T-helper 1 cell treated with Interleukin-12 subunit alpha and Interleukin-12 subunit beta and Interleukin-4 antibody, amounts not matched to agents 30 μg/mL and 1 μg/mL, for 36 hours (primary cell): ENCODE results near the gene BTBD19.
"Not testable (repeated sequence)": the region's sequence is repeated elsewhere in the genome, so short reads cannot be mapped to it uniquely, and the experiment has no call there.

Experiments
- H3K27ac Mint-ChIP-seq: one replicate; pipeline ENCODE4 v1.8.0; 2021; ENCODE audit warnings: mild to moderate bottlenecking, mixed read lengths
- H3K27me3 Mint-ChIP-seq: one replicate; pipeline ENCODE4 v1.8.0; 2021; ENCODE audit warnings: low read depth, mixed read lengths
- H3K36me3 Mint-ChIP-seq: one replicate; pipeline ENCODE4 v1.8.0; 2021; ENCODE audit warnings: low read depth, mixed read lengths
- H3K4me1 Mint-ChIP-seq: one replicate; pipeline ENCODE4 v1.8.0; 2021; ENCODE audit warnings: low read depth, mixed read lengths
- H3K4me3 Mint-ChIP-seq: one replicate; pipeline ENCODE4 v1.8.0; 2021; ENCODE audit warnings: mild to moderate bottlenecking, moderate library complexity, mixed read lengths
- H3K9me3 Mint-ChIP-seq: one replicate; pipeline ENCODE4 v1.8.0; 2021; ENCODE audit warnings: mixed read lengths

Gene BTBD19

DNA sequence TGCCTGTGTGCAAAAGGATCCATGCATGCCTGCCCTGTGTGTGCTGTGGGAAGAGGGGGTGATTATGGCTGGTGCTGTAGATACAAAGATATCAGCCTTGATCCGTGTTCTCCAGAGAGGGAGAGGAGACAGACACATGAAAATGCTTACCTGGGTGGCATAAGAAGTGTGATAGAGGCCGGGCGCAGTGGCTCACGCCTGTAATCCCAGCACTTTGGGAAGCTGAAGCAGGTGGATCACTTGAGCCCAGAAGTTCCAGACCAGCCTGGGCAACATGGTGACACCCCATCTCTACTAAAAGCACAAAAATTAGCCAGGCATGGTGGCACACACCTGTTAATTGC is 2.4 kb downstream of the BTBD19 start:
- not testable (repeated sequence) for H3K9me3 Mint-ChIP-seq, H3K4me3 Mint-ChIP-seq, H3K27me3 Mint-ChIP-seq
- H3K27ac Mint-ChIP-seq = peak overlapping the region; percentile 99
- H3K36me3 Mint-ChIP-seq = peaks cover 42% of the 10 kb centered on the region
- H3K4me1 Mint-ChIP-seq = peaks cover 66% of the 10 kb centered on the region

DNA sequence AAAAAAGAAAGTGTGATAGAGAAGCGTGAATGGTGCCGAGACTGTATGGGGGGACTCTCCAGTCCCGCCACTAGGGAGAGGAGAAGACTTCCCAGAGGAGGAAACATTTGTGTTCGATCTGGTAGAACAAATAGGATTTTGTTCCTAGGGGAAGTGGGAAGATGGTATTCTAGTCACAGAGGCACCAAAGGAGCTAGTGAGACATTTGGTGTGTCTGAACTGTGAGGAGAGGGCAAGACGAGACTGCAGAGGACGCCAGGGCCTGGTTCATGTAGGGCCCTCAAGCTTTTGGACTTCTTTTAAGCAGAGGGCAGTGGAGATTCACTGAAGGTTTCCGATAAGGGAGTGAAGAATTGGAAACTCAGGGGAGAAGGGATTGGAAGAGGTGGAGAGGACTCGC is 2.9 kb downstream of the BTBD19 start:
- Mint-ChIP-seq H3K4me3 (peak overlapping the region; percentile 38), H3K27ac (peak overlapping the region; percentile 99), H3K9me3 (no peaks in the 10 kb centered on the region), H3K4me1 (peaks cover 65% of the 10 kb centered on the region), H3K27me3 (no peaks in the 10 kb centered on the region), H3K36me3 (peaks cover 41% of the 10 kb centered on the region)

DNA sequence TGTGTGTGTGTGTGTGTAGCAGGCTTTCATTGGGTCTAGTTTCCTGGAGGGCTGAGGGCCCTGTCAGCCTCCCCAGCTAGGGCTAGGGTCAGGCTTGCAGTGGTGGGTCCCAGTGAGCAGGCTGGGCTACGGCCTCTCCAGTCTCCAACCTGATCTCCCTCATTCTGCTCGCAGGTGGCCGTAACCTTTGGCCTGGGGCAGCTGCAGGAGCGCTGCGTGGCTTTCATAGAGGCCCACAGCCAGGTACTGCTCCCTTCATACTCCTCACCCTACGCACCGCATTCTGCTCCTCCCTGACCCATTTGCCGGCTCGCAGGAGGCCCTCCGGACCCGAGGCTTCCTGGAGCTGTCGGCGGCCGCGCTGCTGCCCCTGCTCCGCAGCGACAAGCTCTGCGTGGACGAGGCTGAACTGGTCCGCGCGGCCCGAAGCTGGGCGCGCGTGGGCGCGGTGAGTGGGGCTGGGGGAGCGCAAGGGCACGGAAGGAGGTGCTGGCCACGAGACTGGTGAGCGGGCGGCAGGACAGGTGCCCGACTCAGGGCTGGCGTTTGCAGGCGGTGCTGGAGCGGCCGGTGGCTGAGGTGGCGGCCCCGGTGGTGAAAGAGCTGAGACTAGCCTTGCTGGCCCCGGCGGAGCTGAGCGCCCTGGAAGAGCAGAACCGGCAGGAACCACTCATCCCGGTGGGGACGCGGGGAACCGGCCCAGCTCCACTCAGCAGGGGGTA is 4.7 kb downstream of the BTBD19 start:
- H3K4me1 Mint-ChIP-seq = peaks cover 57% of the 10 kb centered on the region
- no peaks in the 10 kb centered on the region for H3K27me3 Mint-ChIP-seq
- peak overlapping the region; percentile 91 for H3K4me3 Mint-ChIP-seq
- no peak overlapping the region for H3K27ac Mint-ChIP-seq
- H3K36me3 Mint-ChIP-seq = peaks cover 35% of the 10 kb centered on the region
- H3K9me3 Mint-ChIP-seq = no peaks in the 10 kb centered on the region

DNA sequence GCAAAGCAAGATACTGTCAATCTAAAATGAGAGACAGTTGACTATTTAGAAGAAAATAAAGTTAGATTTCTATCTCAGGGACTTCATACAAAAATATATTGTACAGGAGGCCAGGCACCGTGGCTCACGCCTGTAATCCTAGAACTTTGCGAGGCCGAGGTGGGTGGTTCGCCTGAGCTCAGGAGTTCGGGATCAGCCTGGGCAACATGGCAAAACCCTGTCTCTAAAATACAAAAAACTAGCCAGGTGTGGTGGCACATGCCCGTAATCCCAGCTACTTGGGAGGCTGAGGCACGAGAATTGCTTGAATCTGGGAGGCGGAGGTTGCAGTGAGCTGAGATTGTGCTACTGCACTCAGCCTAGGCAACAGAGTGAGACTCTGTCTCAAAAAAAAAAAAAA is 7.6 kb downstream of the BTBD19 start:
- peaks cover 46% of the 10 kb centered on the region for H3K4me1 Mint-ChIP-seq
- H3K4me3 Mint-ChIP-seq = peak overlapping the region; percentile 72
- H3K36me3 Mint-ChIP-seq = peaks cover 26% of the 10 kb centered on the region
- not testable (repeated sequence) for H3K27ac Mint-ChIP-seq, H3K9me3 Mint-ChIP-seq, H3K27me3 Mint-ChIP-seq

DNA sequence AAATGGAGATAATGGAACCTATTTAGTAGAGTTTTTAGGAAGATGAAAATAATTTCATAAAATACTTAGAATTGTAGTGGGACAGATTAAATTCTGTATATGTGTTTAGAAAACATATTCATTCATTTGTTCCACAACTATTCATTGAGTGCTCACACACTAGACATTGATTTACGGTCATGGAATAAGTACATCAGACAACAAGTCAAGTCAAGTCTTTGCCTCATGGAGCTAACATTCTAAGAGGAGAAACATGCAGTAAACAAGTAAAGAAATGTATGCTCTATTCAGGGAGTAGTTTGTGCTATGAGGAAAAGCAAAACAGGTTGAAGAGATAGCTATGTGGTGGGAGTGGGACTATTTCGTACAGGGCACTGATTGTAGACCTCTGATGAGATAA is 9.0 kb downstream of the BTBD19 start:
- peak overlapping the region; percentile 15 for H3K4me3 Mint-ChIP-seq
- peaks cover 40% of the 10 kb centered on the region for H3K4me1 Mint-ChIP-seq
- H3K27ac Mint-ChIP-seq = peak overlapping the region; percentile 32
- H3K36me3 Mint-ChIP-seq = peaks cover 17% of the 10 kb centered on the region
- H3K9me3 Mint-ChIP-seq = no peaks in the 10 kb centered on the region
- no peaks in the 10 kb centered on the region for H3K27me3 Mint-ChIP-seq

GRCh38 chr1:44817771-44818495 is 9.6 kb downstream of the BTBD19 start:
- peak overlapping the region; percentile 78 for H3K4me3 Mint-ChIP-seq

DNA sequence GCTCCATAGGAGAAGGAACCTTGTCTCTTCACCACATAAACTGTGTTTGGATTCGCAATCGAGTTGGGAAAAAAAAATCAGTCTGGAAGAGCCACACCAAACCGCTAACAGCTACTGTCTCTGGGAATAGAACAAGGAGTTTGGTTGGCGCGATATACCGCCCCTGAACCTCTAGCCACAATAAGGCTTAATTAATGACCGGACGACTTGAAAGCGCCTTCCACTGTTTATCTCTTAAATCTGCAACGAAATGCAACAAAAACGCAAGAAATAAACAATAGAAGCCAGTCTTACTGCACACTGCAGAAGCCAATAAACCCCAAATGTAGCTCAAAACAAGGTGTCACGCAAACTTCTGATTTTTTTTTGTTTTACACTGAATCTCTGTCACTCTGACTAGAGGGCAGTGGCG is 10.9 kb downstream of the BTBD19 start:
- Mint-ChIP-seq H3K27me3 (no peaks in the 10 kb centered on the region), H3K4me1 (peaks cover 38% of the 10 kb centered on the region), H3K9me3 (no peaks in the 10 kb centered on the region), H3K36me3 (peaks cover 17% of the 10 kb centered on the region), H3K4me3 (peak overlapping the region; percentile 87), H3K27ac (peak overlapping the region; percentile 99)

More at GRCh38 chr1:44817771-44818495, 9.6 kb downstream of the BTBD19 start:
- Mint-ChIP-seq H3K27me3 (no peaks in the 10 kb centered on the region), H3K36me3 (peaks cover 17% of the 10 kb centered on the region), H3K27ac (peak overlapping the region; percentile 82), H3K9me3 (no peaks in the 10 kb centered on the region), H3K4me1 (peaks cover 44% of the 10 kb centered on the region)

DNA sequence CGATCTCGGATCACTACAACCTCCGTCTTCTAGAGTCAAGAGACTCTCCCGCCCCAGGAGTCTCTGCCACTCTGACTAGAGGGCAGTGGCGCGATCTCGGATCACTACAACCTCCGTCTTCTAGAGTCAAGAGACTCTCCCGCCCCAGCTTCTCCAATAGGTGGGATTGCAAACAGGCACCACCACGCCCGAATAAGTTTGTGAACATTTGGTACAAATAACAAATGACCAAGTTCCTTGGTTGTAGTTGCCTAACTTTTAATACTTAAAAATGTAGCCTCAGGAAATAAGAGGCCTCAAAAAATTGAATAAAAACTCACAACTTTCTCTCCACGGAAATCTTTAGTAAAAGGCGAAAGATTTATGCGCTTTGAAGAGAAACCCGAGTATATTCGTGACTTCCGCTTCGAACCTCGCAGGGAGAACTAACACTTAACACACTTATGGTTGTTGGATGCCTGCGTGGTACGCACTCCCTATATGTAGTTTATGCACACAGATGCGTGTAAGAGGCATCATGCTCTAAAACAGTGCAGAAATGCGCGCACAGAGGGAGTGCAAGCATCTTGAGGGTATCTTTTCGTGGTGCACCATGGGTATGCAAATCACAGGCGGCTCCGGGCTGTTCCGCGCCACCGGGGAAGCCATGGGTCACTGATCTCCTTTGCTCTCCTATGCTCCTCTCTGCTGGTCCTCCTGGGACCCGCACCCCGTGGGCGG is 11.4 kb downstream of the BTBD19 start:
- H3K27ac Mint-ChIP-seq = peak overlapping the region; percentile 99
- peaks cover 15% of the 10 kb centered on the region for H3K36me3 Mint-ChIP-seq
- peaks cover 37% of the 10 kb centered on the region for H3K4me1 Mint-ChIP-seq
- no peaks in the 10 kb centered on the region for H3K27me3 Mint-ChIP-seq
- H3K9me3 Mint-ChIP-seq = no peaks in the 10 kb centered on the region
- peak overlapping the region; percentile 87 for H3K4me3 Mint-ChIP-seq

DNA sequence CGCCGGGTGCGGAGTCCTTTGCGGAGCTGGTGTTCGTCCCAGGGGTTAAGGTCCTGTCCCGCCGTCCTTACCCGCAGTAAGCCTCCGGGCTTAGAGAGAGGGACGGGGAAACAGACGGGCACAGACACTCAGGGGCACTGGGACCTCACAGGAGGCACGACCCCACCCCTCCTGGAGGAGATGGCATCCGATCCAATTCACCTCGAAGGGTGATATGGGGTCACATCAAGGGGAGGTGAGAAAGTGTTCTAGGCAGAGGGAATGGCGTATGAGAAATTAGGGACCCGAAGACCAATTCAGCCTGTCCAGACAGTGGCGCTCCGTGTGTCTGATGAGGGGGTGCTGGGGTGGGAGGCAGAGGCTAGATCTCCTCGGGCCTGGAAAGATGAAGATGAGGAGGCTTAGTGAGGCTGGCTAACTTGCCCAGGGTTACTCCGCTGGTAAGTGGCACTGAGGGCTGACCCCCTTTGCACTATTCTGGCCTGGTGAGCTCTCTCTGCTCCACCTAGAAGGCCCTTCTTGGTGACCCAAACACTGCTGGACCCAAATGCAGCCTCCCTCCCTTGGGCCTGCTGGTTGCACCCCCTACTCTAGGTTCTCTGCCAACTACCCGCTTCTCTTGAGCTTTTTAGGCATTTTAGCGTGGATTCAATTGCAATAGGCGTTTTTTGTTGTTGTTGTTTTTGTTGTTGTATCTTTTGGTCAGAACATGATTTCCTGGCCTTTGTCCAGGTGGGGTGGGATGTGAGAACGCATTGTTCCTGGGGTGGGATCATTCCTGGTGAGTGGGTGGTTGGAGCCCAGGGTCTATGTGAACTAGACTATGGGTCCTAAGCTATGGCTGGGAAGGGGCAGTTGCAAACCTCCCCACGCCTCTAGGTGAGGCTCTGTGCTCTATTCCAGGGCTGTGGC is 12.3 kb downstream of the BTBD19 start:
- no peaks in the 10 kb centered on the region for H3K27me3 Mint-ChIP-seq
- peaks cover 7% of the 10 kb centered on the region for H3K36me3 Mint-ChIP-seq
- H3K4me1 Mint-ChIP-seq = peaks cover 30% of the 10 kb centered on the region
- peak overlapping the region; percentile 87 for H3K4me3 Mint-ChIP-seq
- H3K9me3 Mint-ChIP-seq = no peaks in the 10 kb centered on the region
- peak overlapping the region; percentile 99 for H3K27ac Mint-ChIP-seq

DNA sequence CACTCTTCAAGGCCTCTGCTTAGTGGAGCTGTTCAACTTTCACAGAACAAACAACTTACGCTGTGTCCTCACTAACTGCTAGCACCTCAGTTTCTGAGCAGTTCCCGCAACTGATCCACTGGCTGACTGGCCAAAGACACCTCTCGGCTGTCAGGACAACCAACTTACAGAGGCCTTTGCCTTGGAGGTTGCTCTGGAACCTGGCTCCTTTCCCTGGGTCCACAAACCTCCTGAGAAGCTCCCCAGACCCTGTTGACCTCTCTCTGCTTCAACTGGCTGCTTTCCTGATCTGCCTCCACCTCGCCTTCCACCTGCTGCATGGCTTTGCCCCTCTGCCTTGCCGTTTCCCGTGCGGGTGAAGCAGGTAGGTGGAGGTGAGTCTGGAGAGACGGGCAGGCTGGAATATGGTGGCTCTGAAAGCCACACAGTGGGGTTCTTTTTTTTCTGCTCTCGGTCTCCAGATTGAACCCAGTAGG is 13.0 kb downstream of the BTBD19 start:
- Mint-ChIP-seq H3K27ac (peak overlapping the region; percentile 43), H3K9me3 (no peaks in the 10 kb centered on the region), H3K36me3 (peaks cover 6% of the 10 kb centered on the region), H3K4me3 (peak overlapping the region; percentile 87), H3K4me1 (peaks cover 30% of the 10 kb centered on the region), H3K27me3 (no peaks in the 10 kb centered on the region)

- H3K4me1 Mint-ChIP-seq = peaks cover 31% of the 10 kb centered on the region
- H3K9me3 Mint-ChIP-seq = no peaks in the 10 kb centered on the region
- no peaks in the 10 kb centered on the region for H3K27me3 Mint-ChIP-seq
- peaks cover 6% of the 10 kb centered on the region for H3K36me3 Mint-ChIP-seq
- H3K27ac Mint-ChIP-seq = no peak overlapping the region
- no peak overlapping the region for H3K4me3 Mint-ChIP-seq
Observed at GRCh38 chr1:44822131-44822701, 13.9 kb downstream of the BTBD19 start.

DNA sequence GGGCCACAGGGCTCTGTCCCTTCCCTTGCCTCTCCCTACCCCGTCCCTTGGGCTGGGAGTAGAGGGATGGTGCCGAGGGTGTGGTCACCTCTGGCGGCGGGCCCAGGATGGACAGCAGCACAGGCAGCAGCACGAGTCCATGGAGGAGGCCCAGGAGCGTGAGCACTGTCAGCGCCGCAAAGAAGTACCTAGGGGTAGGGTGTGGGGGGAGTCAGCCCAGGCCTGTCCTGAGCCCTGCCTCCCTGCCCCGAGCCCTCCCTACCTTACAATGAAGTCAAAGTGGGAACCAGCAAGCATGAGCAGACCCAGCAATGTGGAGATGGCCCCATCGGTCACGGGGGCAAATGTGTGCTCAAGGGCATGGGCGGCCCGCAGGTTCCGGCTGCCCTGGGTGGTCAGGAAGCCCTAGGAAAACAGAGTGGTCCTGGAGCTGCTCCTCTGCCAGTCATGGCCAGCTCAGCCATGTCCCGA is 14.7 kb downstream of the BTBD19 start:
- no peaks in the 10 kb centered on the region for H3K27me3 Mint-ChIP-seq
- peaks cover 2% of the 10 kb centered on the region for H3K36me3 Mint-ChIP-seq
- no peak overlapping the region for H3K4me3 Mint-ChIP-seq
- H3K4me1 Mint-ChIP-seq = peaks cover 26% of the 10 kb centered on the region
- H3K9me3 Mint-ChIP-seq = no peaks in the 10 kb centered on the region
- no peak overlapping the region for H3K27ac Mint-ChIP-seq

GRCh38 chr1:44824392-44824791 is 16.1 kb downstream of the BTBD19 start:
- not testable (repeated sequence) for H3K36me3 Mint-ChIP-seq, H3K4me3 Mint-ChIP-seq, H3K27me3 Mint-ChIP-seq, H3K9me3 Mint-ChIP-seq, H3K27ac Mint-ChIP-seq
- peaks cover 19% of the 10 kb centered on the region for H3K4me1 Mint-ChIP-seq
